ENCODE measurements around the gene MLYCD.
A peak's percentile ranks its signal among the peaks of the same experiment; 100 is the strongest.

The MLYCD gene

GRCh38 chr16:83898463-83899271, at the start of gene MLYCD:
Gene MLYCD, plus strand, starts transcription at chr16:83899115. Its CDS starts 30 bp downstream, at chr16:83899145.
- DNase-seq: peak; percentile 42 to 54

DNA sequence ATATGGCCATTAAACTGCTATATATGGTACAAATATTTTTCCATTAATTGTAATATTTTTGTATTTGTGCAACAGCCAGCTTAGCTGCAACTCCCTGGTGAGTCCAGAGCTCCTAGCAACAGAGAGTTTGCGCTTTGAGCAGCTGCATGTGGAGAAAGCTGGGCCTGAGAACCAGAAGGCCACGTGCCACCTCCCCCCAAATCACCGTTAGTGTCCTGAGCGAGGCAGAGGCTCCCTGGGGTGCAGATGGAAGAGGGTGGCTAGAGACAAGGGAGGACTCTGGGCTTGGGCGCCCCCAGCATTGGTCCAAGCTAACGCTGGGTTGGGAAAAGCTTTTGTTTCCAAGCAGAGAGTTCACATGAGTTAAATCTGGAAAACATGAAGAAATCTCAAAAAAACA, 49.5 kb upstream of the MLYCD start:
- DNase-seq: no peak

- DNase-seq: no peak
These were observed 48.0 kb upstream of the MLYCD start for GRCh38 chr16:83850947-83851346.

DNA sequence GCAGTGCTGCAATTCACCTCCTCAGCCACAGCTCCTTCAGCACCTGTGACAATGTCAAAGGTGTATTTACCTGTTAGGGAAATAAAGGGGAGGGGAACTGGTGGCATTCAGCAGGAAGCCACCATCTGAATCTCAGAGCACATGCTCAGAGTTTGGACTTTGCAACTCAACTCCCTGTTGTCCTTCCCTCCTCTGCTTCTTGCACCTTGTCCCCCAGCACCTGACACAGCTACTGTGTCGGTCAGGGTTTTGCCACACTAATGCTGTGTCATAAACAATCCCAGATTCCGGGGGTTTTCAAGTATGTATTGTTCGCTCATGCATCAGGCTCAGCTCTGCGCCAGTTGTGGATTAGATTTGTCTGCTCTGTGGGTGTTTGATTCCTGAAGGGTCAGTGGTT, 47.4 kb upstream of the MLYCD start:
- DNase-seq: no peak

DNA sequence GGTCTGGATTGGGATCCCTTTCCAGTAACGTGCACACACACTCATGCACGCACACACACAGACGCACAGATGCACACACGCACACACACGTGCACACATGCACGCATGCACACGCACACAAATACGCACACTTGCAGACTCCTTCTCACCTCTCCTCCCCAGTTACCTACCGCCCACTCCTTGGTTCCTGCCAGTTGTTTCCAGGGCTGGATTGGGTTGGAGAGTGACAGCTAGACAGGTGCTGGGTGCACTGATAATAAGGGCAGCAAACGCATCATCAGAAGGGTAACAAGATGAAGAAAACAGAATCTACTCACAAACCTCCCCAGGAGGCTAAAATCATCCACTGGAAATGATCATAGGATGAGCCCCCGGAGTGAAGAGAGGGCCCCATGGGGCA, 46.1 kb upstream of the MLYCD start:
- DNase-seq: no peak

- no peak for DNase-seq
These were observed 45.1 kb upstream of the MLYCD start for GRCh38 chr16:83853834-83854233.

GRCh38 chr16:83854420-83854819, 44.5 kb upstream of the MLYCD start:
- no peak for DNase-seq

DNA sequence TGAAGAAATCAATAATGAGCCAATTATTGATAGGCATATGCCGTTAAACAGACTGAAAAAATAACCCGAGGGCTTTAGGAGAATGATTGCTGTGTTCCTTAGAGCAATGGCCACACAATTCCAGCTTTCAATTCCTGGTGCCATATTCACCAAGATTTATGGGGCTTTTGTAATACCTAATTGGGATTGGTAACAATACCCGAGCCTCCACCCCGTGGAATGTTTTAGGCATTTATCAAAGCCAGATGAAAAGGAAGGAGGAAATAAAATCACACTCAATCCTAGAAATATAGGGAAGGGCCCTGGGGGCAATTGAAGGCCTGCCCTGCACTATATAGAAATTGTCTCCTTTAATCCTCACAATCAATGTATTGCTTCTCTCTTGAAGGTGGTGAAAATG, 42.1 kb upstream of the MLYCD start:
- no peak for DNase-seq

- DNase-seq: no peak
These were observed 39.6 kb upstream of the MLYCD start for GRCh38 chr16:83859265-83859664.

DNA sequence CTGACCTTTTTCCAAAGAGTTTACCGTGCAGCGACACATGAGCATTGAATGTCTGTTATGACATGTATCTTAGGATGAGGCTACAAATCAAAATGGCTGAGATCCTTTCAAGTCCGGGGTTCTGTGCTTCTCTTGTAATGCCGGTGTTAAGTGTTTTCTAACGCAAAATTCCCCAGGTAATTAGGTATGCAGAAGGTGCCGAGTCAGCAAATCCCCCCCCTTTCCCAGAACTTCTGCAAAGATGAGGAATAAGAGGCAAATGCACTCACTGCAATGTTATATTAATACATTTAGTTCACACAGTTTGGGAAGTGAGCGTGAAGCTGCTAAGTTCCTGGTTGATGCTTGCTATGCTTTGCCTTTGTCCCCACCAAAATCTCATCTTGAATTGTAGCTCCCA, 36.3 kb upstream of the MLYCD start:
- DNase-seq: no peak

- no peak for DNase-seq
These were observed 35.2 kb upstream of the MLYCD start for GRCh38 chr16:83863682-83864081.

DNA sequence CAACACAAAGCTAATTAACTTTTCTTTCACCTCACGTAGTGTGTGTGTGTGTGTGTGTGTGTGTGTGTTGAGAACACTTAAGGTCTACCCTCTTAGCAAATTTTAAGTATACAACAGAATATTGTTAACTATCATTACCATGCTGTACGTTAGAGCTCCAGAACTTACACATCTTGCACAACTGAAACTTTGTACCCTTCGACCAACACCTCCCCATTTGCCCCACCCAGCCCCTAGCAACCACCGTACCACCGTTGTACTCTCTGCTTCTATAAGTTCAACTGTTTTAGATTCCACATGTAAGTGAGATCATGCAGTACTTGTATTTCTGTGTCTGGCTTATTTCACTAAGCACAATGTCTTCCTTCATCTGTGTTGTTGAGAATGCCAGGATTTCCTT, 28.1 kb upstream of the MLYCD start:
- DNase-seq: no peak

- DNase-seq: no peak
These were observed 20.1 kb upstream of the MLYCD start for GRCh38 chr16:83878838-83879237.

GRCh38 chr16:83882163-83882885, 16.6 kb upstream of the MLYCD start:
- DNase-seq: no peak

DNA sequence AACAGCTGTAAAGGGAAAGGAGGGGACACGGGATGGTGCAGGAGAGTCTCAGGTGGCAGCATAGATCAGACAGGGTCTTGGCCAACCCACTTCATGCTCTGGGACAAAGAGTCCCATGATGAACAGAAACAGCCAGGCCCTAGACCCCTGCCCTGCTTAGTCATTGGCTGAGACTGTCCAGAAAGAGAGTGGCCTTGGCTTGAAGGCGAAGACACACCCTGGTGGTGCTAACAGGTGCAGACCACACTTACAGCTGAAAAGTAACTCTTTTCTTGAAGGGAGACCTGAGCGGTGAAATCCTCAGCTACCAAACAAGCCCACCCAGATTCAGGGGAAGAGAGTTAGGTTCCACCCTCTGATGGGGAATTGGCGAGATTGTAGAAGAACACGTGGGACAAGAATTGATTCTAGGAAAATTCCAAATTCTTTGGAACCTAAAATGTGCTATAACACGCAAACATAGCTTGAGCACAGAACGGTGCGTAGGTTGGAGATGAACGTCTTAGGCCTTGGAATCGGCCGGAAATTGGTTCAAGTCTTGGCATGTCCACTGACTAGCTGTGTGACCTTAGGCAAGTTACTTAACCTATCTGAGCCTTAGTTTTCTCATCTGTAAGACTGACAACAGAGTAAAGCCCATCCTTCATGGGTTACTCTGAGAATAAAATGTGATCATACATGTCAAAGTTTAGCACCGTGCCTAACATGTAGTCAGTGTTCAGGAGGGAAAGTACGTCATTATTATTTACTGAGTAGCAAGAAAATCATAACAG, 12.5 kb upstream of the MLYCD start:
- no peak for DNase-seq

DNA sequence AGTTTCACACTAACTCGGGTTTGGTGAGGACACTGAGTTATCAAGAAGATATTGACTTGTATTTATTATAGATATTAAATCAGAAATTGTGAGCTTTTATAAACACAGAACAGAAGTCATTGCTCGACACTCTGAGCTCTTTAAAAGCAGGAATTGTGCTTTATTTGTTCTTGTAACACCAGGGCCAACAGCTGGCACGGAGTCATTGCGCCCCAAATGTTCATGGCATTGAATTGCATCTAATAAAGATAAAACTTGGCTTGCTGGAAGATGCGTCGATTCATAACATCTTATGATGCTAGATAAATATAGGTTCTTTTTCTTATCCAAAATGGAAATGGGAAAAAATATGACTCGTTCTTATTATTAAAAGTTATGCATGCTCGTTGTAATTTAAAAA, 11.8 kb upstream of the MLYCD start:
- no peak for DNase-seq

DNA sequence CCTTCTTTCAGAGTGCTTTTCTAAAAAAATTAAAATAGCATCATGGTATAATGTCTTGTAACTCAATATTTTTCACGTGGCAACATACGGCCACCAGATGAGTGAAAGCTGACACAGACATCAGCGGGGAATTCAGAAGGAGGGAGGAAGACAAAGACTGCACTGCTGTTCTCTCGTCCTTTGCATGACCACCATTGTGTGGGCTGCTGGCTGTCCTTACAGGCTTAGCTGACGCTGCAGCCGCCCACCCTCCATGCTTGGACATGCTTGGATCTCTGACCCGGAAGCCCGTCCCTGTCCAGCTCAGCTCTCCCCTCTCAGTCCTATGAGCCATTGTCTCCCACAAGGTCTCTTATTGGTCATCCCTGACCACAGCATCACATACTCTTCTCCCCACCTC, 11.4 kb upstream of the MLYCD start:
- DNase-seq: no peak

GRCh38 chr16:83888672-83889044, 10.3 kb upstream of the MLYCD start:
- DNase-seq: no peak

DNA sequence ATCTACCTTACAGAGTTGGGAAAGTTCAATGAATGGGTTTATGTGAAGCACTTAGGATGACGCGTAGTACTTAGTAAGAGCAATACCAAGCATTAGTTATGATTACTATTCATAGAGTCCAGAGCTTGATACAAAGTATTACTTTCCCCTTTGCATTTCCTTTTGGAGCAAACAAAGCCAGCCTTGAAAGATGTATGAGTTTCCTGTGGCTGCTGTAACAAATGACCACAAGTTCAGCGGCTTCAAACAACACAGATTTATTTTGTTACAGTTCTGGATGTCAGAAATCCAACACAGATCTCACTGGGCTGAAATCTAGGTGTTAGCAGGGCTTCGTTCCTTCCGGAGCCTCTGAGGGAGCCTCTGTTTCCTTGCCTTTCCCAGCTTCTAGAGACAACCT, 8.6 kb upstream of the MLYCD start:
- no peak for DNase-seq

GRCh38 chr16:83891742-83892141, 7.2 kb upstream of the MLYCD start:
- no peak for DNase-seq

- no peak for DNase-seq
These were observed 3.7 kb upstream of the MLYCD start for GRCh38 chr16:83895243-83895642.

DNA sequence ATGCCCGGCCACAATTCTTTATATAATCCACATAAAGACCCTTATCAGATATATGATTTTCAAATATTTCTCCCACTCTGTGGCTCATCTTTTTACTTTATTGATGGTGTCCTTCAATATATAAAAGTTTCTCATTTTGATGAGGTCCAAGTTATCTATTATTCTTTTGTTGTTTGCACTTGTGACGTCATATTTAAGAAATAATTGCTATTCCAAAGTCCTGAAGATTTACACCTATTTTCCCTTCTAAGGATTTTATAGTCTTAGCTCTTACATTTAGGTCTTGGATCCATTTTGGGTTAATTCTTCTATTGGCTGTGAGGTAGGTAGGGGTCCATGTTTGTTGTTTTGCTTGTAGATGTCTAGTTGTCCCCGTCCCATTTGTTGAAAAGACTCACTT, 3.0 kb upstream of the MLYCD start:
- DNase-seq: no peak

DNA sequence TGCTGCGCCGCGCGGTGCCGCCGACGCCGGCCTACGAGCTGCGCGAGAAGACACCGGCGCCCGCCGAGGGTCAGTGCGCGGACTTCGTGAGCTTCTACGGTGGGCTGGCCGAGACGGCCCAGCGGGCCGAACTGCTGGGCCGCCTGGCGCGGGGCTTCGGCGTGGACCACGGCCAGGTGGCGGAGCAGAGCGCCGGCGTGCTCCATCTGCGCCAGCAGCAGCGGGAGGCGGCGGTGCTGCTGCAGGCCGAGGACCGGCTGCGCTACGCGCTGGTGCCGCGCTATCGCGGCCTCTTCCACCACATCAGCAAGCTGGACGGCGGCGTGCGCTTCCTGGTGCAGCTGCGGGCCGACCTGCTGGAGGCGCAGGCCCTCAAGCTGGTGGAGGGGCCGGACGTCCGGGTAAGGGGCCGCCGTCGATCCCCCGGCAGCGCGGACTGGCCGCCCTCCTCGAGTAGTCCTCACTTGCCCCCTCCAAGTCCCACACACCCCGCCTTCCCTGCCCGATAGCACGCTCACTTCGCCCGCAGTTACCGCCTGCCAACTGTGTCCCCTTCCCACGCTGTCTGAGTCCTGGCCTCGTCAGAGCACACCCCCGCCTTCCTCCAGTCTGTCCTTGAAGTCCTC, 470 bp downstream of the MLYCD start:
- peak; percentile 58 to 66 for DNase-seq

All from activated CD4-positive, alpha-beta T cell treated with anti-CD3 and anti-CD28 coated beads, Interleukin-2, amount 50 U/mL, for 4 hours (primary cell).